Mesothelial cell of epicardium (in vitro differentiated cells): ENCODE measurements around the gene CP. TPM values are rescaled to one million over a fixed set of nuclear protein-coding genes. Genes with fewer than 3 reads are reported as not detected.
"Not testable (repeated sequence)": the region's sequence is repeated elsewhere in the genome, so short reads cannot be mapped to it uniquely, and the experiment has no call there.

Source experiments
- DNase-seq, 2 experiments: peaks; one replicate each; pipeline ENCODE4 v3.0.0; 2021; ENCODE audit warnings: low spot score in 2 of 2; ENCODE audit not compliant: unreplicated experiment in 2 of 2
- H3K27ac Mint-ChIP-seq: 2 replicates; pipeline ENCODE4 v1.8.0; 2021; ENCODE audit warnings: mixed read lengths
- H3K27me3 Mint-ChIP-seq: 2 replicates; pipeline ENCODE4 v1.8.0; 2021; ENCODE audit warnings: low read depth, mixed read lengths
- H3K36me3 Mint-ChIP-seq: 2 replicates; pipeline ENCODE4 v1.8.0; 2021; ENCODE audit warnings: mixed read lengths
- H3K4me1 Mint-ChIP-seq: 2 replicates; pipeline ENCODE4 v1.8.0; 2021; ENCODE audit warnings: mixed read lengths
- H3K4me3 Mint-ChIP-seq: 2 replicates; pipeline ENCODE4 v1.8.0; 2021; ENCODE audit warnings: mild to moderate bottlenecking, moderate library complexity, mixed read lengths
- H3K9me3 Mint-ChIP-seq: 2 replicates; pipeline ENCODE4 v1.8.0; 2021; ENCODE audit warnings: mixed read lengths
- CTCF ChIP-seq: fragments of 200-600 bp; sonication (generic); IDR thresholded peaks from one replicate; pipeline ENCODE4 v1.5.0; 2021; ENCODE audit warnings: antibody characterized with exemption; ENCODE audit not compliant: unreplicated experiment
- total RNA-seq: library from RNA; stranded (reverse); gene quantifications from 3 replicates; pipeline ENCODE4 v1.2.1, GENCODE V29; 2021

Gene CP
- total RNA-seq, 1 donor from 2014 or later: 22.6 TPM

GRCh38 chr3:149247008-149247710 lies 25.5 kb upstream of the CP start:
- Mint-ChIP-seq H3K9me3 (peaks cover 1% of the 10 kb centered on the region), H3K36me3 (peaks cover 2% of the 10 kb centered on the region), H3K4me3 (no peak overlapping the region), H3K27me3 (no peaks in the 10 kb centered on the region), H3K4me1 (peaks cover 47% of the 10 kb centered on the region), H3K27ac (peak overlapping the region; percentile 65)
- TF ChIP-seq CTCF: no peak
- DNase-seq: no peak

- Mint-ChIP-seq H3K27me3 (no peaks in the 10 kb centered on the region), H3K9me3 (no peaks in the 10 kb centered on the region), H3K36me3 (no peaks in the 10 kb centered on the region), H3K4me1 (peaks cover 47% of the 10 kb centered on the region), H3K4me3 (no peak overlapping the region), H3K27ac (peak overlapping the region; percentile 80)
- no peak for TF ChIP-seq CTCF
- DNase-seq: no peak
Measured at GRCh38 chr3:149245738-149246451, 24.3 kb upstream of the CP start.

GRCh38 chr3:149243540-149243939 lies 21.9 kb upstream of the CP start:
- Mint-ChIP-seq H3K4me1 (peaks cover 44% of the 10 kb centered on the region), H3K27ac (no peak overlapping the region), H3K9me3 (peaks cover 1% of the 10 kb centered on the region), H3K4me3 (no peak overlapping the region), H3K27me3 (no peaks in the 10 kb centered on the region), H3K36me3 (no peaks in the 10 kb centered on the region)
- DNase-seq: no peak
- no peak for TF ChIP-seq CTCF

DNA sequence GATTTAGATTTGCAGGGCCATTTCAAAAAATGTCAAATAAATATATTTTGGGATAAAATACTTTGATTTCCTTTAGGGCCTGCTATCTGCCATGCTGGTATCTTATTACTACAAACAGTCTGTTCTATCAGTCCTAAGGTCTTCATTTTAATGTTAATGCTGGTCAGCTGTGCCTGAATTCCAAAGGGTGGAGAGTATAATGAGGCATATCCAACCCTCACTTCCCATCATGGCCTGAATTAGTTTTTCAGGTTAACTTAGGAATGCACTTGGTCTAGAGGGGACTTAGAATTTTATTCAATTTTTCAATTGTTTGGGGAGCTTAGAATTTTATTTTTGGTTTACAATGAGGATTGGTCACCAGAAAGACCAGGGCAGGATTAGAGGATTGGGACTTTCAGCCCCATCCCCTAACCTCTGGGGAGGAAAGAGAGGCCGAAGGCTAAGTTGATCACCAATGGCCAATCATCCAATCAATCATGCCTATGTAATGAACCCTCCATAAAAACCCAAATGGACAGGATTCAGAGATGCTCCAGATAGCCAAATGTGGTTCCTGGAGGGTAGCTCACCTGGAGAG lies 17.8 kb upstream of the CP start:
- no peak overlapping the region for H3K27ac Mint-ChIP-seq
- DNase-seq: no peak

DNA sequence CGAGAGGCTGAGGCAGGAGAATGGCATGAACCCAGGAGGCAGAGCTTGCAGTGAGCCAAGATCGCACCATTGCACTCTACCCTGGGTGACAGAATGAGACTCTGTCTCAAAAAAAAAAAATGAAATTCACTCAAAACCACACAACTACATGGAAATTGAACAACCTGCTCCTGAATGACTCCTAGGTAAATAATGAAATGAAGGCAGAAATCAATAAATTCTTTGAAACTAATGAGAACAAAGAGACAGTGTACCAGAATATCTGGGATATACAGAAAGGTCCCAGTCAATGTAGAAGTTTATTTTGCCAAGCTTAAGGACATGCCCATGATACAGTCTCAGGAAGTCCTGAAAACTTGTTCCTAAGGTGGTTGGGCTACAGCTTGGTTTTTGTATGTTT lies 16.6 kb upstream of the CP start:
- DNase-seq, H3K36me3 Mint-ChIP-seq, H3K27me3 Mint-ChIP-seq, H3K4me3 Mint-ChIP-seq, H3K27ac Mint-ChIP-seq: not testable (repeated sequence)
- peaks cover 23% of the 10 kb centered on the region for H3K4me1 Mint-ChIP-seq
- peaks cover 17% of the 10 kb centered on the region for H3K9me3 Mint-ChIP-seq

More for the DNA sequence above, 17.8 kb upstream of the CP start:
- peaks cover 2% of the 10 kb centered on the region for H3K36me3 Mint-ChIP-seq
- H3K27me3 Mint-ChIP-seq: no peaks in the 10 kb centered on the region
- no peak overlapping the region for H3K4me3 Mint-ChIP-seq
- no peak for TF ChIP-seq CTCF
- H3K4me1 Mint-ChIP-seq: peaks cover 21% of the 10 kb centered on the region
- peaks cover 17% of the 10 kb centered on the region for H3K9me3 Mint-ChIP-seq
